GM19455 (cell line): ENCODE results near the gene IFI27.

ENCODE experiments used
- ATAC-seq: cut with Tn5 transposase; IDR thresholded peaks from one replicate; pipeline ENCODE4 v1.9.1; 2021; ENCODE audit not compliant: unreplicated experiment

IFI27 gene

DNA sequence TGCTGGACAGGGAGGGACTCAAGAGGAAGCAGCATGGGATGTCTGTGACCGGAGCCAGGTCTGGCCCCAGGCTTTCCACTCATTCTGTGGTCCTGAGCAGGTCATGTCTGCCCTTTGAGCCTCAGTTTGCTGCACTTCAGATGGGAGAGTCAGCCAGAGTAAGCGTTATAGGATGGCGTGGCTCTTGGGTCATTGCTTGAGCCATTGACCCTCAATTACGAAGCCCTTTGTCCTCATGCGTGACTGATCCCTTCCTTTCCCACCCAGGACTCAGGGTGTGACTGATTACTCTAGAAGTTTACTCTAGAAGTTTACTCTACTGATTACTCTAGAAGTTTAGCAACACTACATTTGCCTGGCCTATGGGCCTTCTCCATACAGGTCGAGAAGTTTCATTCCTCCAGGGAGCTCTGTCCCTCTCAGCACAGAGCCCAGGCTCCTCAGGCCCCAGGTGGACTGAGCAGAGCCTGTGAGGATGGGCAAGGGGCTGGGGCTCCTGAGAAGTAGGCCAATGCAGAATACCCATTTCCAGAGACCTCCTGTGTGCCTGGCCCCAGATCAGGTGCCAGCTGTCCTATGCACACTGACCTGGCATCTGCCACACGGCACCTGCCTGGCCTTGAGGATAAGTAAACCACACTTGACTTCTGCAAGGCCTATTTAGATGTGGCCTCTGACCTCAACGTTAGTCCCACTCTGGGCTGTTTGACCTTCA is 7.6 kb upstream of the IFI27 start:
- ATAC-seq, result no peak

DNA sequence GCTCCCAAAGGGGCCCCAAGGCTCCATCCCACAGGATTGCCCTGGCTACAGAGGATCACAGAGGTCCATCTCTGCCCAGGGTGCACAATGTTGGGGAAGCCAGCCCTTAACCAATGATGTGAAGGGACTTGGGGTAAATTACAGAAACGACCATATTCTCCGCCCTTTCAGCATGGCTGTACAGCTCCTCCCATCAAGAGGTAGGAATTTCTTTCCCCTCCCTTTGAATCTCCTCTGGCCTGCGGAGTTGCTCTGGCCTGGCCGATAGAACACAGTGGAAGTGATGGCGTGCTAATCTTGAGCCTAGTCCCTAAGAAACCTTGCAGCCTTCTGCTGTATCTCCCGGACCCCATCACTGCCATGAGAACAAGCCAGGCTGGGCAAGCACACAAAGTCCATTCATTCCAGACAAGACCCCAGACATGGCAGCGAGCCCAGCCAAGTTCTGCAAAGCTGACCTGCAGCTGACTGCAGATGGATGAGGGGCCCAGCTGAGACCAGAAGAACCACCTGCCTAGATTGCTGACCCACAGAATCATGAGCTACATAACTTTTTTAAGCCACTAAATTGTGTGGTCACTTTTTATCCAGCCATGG is 6.9 kb upstream of the IFI27 start:
- ATAC-seq, result no peak

DNA sequence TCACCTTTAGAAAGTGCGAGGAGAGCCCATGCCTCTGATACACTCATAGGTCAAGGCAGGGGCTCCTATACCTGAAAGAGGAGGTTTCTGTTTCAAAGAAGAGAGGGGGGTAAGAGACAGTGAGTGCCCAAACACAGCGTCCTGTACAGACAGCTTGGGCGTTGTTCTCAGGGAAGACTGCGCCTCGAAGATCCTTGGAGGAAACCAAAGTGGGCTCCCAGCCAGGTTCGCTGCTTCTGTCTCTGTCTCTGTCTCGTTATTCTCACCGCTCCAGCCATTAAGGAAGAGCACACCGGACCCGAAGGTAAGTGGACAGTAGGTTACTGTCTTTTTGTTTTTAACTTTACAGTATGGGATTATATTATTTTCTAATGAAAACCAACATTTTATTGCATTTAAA is 5.8 kb upstream of the IFI27 start:
- ATAC-seq, result no peak

DNA sequence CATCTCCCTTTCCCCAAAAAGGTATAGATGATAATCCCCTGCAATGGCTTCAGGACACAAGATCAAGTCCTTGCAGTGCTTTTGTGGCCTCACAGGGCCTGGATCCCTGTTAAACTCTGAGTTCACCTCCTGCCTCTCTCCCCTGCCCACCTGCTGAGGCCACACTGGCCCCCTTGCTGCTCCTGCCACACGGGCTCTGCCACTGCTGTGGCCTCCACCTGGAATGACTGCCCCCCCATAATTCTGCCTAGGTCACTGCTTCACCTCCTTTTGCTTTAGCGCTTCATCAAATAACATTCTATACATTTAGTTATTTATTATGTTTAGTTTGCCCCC is 653 bp upstream of the IFI27 start:
- ATAC-seq, result no peak

DNA sequence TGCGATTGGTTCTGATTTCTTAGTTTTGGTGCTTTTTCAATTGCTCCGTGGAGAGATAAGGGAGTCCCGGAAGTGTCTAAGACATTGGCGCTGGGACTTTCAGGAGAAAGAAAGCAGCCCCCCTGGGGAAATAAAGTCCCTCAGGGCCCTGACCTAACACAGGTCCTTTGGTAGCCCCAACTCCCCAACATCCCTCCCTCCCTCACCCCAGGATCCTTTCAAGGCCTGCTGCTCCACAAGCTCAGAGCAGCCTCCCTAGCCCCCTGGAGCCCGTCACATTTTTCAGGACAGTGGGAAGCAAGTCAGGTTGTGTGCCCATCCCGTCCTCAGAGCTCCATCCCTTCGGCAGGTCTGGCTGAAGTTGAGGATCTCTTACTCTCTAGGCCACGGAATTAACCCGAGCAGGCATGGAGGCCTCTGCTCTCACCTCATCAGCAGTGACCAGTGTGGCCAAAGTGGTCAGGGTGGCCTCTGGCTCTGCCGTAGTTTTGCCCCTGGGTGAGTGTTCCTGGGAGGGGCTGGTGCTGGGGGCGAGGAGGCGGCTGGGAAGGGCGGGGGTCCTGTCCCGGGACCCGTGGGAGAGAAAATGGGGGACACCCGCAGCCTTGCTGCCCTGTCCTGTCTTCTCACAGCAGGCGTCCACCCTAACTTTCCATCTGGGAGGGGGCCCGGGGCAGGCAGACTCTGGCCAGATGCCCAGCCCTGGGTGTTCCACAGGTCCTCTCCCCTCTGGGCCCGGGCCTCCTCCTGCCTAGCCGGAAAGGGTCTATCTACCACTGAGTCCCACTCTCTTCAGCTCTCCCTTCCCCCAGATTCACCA is 950 bp downstream of the IFI27 start:
- no peak for ATAC-seq

DNA sequence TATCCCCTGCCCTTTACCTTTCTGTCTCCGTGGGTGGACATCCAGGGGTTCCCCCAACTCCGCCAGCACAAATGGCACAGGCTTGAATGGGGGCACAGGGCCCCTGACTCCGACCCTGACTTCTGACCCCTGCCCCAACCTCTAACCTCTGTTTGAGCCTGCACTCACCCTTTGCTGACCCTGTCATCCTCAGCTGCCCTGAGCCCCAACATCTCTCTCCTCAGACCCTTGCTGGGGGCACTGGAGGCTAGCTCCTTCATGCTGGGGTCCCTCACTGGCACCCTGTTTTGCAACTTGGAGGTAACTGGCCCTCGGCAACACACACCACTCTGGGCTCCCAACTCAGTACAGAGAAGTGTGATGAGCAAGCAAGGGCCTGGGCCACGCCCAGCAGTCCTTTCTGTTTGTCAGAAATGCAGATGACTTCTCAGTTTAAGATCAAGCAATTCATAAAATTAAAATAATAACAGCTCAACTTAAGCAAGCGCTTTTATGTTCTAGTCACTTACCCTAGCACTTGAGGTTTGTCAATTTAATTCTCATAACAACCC is 2.1 kb downstream of the IFI27 start:
- ATAC-seq, result no peak

DNA sequence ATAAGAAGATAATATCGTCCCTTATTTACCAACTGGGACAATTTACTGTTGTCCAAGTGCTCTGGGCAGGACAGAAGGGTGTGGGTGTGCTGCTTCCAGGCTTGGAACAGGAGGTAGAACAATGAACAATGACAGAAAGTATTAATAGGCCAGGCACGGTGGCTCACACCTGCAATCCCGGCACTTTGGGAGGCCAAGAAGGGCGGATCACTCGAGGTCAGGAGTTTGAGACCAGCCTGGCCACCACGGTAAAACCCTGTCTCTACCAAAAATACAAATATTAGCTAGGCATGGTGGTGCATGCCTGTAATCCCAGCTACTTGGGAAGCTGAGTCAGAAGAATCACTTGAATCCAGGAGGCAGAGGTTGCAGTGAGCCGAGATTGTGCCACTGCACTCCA is 2.5 kb downstream of the IFI27 start:
- no peak for ATAC-seq

DNA sequence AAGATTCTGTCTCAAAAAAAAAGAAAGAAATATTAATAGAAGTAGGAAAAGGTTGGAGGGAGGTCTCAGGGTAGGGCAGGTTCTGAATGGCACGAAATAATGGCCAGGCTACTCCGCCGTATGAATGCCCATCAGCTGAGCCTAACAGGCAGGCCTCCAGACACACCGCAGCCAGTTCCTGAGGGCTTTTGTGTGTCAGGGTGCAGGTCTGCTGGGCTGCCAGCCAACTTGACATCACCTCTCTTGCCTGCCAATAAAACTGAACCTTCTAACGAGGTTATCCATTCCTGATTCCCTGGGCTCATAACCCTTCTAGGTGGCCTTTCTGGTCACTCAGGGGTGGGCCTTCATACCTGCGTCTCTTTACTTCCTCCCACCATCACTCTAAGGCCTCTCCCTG is 3.0 kb downstream of the IFI27 start:
- ATAC-seq, result no peak

DNA sequence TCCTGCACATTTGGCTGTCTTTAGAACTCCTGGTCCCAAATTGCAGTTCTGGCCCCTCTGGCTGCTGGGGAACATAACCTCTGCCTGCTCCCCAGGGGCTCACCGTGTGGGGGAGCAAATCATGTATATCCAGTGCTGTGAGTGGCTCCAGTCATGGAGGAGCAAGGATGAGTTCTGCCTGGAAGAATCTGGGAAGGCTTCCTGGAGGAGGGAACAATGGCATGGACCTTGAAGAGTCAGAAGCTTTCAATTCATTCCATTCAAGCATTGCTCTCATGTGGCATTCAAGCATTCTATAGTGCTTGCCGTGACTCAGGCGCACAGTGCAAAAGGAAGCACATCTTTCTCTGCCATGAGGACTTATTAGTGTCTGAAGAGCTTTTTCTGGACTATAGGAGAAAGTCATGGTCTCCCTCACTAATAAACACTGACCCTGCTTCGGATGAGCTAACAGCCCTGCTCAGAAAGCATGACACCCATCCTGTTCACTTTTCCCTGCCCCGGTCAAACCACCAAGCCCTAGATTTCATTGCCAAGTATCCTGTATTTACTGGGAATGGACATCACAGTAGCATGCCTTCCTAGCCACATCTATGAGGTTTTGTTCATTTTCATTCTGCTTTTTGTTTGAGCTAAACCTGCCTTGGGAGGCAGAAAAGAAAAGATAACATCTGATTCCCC is 3.5 kb downstream of the IFI27 start:
- no peak for ATAC-seq

DNA sequence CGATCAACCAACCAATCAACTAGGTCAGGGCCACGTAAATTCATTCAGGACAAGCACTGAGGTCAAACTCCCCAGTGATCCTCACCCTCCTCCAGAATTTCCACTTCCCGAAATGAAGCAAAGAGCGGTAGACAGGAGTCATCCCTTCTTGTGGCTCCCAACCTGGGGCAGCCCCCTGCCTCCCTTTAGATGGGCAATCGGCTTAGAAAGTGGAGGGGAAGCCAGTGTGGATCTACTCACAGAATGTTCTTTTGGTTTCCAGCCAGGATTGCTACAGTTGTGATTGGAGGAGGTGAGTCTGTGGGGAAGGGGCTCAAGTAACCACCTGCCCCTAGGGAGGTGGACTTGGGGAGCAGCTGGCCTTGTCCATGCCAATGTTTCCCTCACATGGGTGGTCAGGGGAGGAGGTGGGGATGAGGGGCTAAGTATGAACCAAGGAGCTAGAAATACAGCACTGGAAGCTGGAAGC is 4.1 kb downstream of the IFI27 start:
- ATAC-seq, result no peak

DNA sequence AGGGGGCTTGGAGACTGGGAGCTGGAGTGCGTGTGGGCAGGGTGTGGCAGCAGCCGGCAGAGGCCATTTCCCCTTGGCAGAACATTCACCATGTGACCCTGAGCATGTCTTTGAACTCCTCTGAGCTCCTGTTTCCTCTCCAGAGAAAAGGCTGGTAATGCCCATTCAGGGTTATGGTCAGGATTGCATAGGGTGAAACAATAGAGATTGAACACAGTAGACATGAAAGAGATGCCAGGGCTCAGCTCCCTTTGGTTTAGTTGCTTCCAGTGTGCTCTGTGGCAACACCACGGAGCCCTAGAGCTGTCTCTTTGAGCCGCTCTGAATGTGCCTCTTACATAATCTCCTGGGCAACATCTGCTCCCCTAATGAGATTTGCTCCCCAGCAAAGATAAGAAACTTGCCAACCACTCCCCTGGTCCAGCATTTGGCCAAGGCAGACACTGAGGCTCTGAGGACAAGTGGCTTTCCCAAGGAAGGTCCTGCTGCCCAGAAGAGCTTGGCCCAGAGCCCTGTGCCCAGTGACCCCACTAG is 4.6 kb downstream of the IFI27 start:
- no peak for ATAC-seq

DNA sequence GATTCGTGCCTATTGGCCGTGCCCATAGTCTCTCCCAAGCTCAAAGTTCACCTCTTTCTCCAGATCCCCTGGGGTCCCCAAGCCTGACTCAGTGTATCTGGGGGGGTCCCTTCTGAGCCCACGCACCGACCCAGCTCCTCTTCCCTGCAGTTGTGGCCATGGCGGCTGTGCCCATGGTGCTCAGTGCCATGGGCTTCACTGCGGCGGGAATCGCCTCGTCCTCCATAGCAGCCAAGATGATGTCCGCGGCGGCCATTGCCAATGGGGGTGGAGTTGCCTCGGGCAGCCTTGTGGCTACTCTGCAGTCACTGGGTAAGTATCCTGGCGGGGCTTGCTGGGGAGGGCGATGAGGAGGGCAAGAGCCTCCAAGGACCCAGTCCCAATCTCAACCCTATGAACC is 5.1 kb downstream of the IFI27 start:
- no peak for ATAC-seq

DNA sequence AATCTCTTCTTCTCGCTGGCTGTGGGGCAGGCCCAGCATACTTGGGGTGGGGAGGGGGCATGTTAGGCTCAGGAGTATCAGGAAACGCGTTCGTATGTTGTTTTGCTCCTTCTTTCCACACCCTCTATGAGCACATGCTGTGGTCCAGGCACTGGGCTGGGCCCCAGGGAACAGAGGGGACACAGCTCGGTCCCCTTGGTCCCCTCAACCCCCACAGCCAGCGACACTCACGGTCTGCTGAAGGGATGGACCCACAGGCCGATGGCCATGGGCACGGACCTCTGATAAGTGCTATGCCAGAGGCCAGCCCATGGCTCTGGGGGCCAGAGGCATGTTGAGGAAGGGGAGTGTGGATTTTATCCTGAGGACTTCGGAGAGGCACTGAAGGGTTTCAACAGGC is 6.2 kb downstream of the IFI27 start:
- no peak for ATAC-seq

DNA sequence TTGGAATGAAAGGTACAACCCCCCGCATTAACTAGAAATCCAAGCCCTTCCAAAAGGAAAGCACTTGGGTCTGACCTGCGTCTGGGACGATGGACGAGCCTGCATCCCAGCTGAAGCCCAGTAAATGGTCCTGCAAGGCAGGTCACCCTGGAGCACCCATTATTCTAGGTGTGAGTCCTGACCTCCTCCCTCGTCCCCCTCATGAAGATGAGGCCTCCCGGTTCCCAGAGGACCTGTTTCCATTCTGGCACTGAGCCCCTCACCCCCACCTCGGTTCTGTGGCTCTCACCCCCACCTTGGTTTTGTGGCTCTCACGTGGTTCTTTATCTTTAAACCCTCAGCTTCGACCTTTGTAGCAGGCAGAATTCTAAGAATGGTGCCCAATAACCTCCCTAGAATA is 7.3 kb downstream of the IFI27 start:
- ATAC-seq, result no peak

DNA sequence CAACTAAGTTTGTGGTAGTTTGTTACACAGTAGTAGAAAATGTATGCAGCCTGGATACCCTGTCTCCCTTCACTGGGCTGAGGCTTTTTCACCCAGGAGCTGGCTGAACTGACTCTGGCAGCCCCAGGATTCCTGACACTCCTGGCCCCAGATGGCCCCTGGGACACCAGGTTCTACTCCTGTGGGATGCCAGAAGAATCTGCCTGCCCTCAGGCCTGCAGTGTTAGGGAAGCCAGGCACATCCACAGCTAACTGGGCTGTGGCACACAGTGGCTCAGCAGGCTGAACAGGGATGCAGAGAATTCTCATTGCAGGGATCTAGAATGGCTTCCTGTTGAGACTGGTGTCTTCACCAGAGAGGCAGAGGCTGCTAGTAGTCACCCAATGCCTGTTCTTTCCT is 8.5 kb downstream of the IFI27 start:
- no peak for ATAC-seq

DNA sequence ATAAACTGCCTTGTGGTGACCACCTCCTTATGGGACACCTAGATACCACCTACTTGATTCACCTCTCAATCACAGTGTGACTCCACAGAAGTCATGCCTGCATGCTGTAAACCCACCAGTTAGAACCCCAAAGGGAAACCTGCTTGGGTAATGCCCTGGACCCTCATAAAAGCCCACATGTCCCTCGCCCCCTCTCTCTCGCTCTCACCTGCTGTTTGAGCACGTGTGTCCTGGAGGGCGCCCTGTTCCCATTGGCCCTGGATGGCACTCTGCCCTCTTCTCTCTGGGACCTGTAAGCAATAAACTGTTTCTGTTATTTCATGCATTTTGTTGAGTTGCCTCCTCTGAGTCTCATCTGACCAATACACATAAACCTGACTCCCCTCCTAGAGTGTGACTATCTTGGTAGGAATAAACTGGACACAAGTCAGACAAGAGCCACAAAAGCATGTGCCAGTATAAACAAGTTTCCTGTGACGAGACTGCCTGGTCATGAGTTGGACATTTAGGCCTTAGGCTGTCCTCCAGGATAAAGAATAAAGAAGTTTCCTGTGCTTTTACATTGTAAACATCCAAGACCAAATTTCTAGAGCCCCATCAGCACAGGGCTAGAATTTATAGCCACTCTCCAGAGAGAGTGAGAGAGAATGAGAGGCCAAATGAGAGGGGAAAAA is 10.3 kb downstream of the IFI27 start:
- ATAC-seq, result no peak

DNA sequence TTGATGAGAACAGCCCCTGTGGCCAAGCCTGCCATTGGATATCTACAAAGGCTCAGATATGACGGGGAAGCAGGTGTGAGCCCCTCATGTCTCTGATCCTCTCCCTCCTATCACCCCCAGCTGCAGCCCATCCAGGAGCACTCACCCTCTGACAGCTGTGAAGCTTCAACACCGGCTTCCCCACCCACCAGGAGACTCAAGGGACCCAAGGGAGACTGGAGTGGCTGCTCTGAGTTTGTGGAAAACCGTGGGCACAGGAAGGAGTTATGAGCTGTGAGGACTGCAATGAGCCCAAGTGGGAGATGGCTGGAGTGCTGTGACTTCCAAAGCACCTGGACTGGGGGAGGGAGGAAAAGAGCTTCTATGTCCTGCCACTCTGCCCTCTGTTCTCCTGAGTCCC is 10.9 kb downstream of the IFI27 start:
- ATAC-seq, result no peak

DNA sequence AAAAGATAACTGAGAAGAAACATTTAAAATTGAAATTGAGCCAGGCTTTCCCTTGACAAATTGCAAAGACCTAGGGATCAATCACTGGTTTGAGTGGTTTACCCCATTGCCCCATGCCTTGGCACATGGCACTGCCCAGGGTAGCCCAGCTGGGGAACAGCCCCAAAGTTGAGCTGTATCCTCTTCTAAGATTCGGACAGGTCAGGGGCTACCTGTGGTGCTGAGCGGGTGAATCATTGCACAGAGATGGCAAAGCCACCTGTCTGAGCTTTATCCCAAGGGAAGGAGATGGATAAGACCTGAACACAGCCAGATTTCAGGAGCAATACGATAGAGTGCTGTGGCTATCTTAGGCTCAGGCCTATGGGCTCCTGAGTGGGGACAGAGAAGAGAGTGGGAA is 11.9 kb downstream of the IFI27 start:
- no peak for ATAC-seq

DNA sequence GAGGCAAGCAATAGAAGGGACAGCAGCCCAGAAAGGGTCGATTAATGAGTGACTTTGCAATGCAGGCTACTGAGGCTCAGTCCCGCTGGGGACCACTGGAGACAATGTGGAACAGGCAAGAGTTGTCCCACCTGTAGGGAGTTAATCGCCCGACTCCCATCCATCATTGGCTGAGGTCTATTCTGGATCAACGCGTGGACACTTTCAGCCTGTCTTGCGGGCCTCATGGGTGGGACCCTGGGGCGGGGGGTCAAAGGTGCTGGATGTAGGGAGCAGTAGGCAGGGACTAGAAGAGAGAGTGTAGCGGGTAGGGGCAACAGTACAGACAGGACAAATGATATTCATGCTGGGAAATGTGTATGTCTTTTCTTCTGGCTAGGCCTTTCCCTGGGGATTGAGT is 12.8 kb downstream of the IFI27 start:
- no peak for ATAC-seq

DNA sequence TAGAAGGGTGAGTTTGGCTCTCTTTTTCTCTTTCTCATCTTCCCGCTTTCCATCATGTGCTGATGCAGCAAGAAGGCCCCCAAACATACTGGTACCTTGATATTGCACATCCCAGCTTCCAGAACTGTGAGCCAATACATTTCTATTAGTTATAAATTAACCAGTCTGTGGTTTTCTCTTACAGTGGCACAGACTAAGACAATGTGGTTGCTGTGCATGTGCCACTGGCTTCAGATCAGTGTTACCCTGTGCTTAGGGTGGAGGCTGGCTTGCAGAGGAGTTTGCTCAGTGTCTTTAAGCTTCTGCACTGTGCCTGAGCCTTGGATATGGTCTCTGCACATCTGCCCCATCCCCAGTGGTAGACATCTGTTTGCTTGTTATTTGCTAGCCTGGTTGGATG is 13.3 kb downstream of the IFI27 start:
- ATAC-seq, result no peak
